ENCODE results near the gene RBM19.
A peak's percentile ranks its signal among the peaks of the same experiment; 100 is the strongest.
"Not testable (repeated sequence)": the region's sequence is repeated elsewhere in the genome, so short reads cannot be mapped to it uniquely, and the experiment has no call there.

RBM19 gene, protein sequence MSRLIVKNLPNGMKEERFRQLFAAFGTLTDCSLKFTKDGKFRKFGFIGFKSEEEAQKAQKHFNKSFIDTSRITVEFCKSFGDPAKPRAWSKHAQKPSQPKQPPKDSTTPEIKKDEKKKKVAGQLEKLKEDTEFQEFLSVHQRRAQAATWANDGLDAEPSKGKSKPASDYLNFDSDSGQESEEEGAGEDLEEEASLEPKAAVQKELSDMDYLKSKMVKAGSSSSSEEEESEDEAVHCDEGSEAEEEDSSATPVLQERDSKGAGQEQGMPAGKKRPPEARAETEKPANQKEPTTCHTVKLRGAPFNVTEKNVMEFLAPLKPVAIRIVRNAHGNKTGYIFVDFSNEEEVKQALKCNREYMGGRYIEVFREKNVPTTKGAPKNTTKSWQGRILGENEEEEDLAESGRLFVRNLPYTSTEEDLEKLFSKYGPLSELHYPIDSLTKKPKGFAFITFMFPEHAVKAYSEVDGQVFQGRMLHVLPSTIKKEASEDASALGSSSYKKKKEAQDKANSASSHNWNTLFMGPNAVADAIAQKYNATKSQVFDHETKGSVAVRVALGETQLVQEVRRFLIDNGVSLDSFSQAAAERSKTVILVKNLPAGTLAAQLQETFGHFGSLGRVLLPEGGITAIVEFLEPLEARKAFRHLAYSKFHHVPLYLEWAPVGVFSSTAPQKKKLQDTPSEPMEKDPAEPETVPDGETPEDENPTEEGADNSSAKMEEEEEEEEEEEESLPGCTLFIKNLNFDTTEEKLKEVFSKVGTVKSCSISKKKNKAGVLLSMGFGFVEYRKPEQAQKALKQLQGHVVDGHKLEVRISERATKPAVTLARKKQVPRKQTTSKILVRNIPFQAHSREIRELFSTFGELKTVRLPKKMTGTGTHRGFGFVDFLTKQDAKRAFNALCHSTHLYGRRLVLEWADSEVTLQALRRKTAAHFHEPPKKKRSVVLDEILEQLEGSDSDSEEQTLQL

DNA sequence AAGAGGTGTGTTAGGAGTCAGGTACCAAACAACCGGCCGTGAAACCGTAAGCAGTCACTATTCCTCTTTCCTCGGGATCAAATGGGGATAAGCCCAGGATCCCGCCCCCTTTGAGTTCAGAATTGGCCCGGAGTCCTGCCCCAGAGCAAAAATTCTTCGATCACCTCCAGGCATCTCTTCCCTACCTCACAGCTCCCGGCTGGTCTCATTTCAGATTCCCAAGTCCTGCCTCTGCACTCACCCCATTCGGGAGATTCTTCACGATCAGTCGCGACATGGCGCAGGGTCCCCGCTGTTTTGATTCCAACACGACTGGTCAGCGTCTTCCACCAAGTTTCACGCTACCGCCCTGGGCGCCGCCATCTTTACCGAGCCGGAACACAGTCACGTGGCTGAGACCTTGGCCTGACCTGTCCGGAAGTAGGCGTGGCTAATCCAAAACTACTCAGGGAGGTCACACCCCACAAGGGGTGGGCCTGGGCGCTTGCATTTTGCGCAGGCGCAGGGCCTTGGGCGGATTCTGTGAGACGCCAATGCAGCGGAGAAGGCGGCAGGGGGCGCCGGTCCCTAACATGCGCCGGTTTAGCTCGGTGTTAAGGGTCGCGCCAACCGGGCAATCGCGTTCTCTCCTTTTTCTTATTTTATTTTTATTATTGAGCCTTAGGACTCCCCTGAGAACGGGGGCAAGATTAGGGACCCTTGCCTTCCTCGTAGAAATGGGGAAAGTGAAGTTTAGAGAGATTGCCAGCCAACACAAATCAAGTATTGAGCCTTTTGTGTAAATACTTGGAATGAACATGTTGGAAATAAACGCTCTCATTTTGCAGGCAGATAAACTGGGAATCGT lies at the start of gene RBM19:
TSS of gene RBM19 (minus strand) at position 375 of the 847 bp plus-strand sequence. CDS start at position 277, 98 bp downstream.
- peak; percentile 99 for DNase-seq

DNA sequence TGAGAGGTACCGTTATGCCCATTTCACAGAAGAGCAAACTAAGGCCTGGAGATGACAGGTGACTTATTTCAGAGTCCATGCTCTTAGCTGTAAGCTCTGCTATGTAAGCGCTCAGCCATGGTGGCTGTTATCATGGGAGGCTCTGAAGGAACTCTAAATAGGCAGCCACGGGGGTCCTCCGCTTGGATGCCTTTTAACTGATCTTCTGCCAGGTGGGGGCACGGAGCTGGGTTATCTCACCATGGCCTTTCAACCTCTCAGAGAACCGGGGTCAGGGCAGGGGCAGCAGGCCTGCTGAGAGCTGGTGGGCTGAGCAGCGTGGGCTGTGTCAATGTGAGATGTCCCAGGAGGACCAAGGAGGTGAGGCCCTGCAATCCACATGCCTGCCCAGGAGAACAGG lies 49.7 kb upstream of the RBM19 start:
- DNase-seq: no peak

DNA sequence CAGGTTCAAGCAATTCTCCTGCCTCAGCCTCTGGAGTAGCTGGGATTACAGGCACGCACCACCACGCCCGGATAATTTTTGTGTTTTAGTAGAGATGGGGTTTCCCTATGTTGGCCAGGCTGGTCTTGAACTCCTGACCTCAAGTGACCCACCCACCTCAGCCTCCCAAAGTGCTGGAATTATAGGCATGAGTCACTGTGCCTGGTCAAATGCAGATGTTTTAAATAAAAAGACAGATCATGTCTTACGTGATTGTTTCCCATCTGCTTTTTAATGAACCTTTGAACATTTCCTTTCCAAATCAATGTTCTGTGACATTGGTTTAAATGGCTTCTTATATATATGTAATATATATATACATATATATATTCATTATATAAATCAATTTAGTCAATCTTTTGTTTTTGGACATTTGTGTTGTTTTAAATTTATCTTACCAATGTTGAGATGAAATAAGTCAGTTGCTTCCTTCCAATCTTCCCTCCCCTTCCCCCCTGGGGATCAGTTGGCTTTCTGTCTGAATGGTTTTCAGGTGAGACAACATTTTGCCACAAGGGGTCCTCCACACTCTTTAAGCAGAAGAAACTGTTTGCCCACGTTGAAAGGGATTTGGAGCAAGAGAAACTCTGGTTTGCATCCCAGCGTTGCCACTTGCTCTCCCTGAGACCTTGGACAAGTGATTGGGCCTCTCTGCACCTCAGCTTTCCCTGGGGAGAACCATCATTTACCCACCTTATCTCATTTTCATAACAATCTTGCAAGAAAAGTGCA lies 47.6 kb upstream of the RBM19 start:
- DNase-seq: peak; percentile 19

DNA sequence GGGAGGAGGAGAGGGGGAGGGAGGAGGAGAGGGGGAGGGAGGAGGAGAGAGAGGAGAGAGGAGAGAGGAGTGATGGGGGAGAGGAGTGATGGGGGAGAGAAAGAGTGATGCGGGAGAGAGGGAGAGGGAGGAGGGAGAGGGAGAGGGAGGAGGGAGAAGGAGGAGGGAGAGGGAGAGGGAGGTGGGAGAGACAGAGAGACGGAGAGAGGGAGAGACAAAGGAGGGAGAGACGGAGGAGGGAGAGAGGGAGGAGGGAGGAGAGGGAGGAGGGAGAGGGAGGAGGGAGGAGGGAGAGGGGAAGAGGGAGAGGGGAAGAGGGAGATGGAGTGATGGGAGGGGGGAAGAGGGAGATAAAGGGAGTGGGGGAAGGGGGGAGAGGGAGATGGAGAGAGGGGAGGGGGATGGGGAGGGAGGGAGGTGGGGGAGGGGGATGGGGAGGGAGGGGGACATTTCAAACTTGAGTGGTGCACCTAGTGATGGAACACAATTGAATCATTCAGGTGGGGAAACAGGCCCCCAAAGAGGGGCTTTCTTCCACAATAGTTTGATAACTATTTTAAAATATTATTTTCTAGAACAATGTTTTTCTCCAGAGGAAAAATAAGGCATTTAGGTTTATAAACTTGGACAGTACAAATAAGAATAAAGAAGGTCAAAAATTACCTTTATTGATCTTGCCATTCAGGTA lies 46.8 kb upstream of the RBM19 start:
- no peak for DNase-seq

DNA sequence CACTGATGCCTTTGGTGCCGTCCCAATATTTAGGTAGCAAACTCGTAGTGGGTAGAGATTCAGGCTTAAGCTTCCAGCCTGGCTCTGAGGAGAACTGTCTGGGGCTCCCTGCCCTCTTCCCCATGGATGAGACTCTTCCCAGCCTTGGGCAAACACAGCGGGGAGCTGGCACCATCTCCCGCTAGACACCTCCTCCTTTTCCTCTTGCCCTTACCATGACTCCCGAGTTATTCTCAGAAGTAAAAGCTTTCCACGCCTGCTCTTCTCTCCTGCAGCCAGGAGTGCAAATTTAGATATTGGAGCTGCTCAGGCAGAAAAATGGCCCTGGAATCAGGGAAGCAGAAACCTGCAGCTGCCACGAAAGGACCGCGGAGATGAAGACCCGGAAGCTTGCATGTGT lies 45.6 kb upstream of the RBM19 start:
- DNase-seq: no peak

DNA sequence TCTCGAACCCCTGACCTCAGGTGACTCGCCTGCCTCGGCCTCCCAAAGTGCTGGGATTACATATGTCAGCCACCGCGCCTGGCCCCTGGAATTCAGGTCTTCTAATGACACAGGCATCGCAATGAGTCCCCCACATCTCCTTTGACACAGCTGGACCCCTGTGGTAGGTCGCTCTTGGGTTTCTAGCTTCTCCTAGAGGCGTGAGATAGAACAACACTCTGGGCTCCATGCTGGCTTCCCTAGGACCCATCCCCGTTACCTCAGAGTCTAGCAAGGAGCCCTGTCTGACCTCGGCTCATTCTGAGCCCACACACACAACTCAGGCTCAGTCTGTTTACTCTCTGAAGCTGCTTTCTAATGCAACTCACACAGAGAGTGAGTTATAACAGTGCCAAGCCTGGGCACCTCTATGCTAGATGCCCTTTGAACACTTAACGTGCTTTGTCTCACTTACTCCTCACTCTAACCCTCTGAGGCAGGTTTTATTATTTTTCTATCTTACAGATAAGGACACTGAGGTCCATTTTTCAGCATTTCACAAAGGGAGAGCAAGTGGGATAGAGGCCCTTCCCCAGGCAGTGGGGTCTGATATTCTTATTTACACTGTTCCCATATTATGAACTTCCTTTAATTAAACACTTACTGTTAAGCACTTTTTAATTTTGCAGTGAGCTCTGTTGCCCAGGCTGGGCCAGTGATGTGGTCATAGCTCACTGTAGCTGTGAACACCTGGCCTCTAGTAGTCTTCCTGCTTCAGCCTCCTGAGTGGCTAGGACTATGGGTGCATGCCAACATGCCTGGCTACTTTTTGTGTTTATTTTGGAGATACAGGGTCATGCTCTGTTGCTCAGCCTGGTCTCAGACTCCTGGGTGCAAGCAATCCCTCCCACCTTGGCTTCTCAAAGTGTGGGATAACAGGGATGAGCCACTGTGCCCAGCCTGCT lies 40.6 kb upstream of the RBM19 start:
- DNase-seq: no peak

DNA sequence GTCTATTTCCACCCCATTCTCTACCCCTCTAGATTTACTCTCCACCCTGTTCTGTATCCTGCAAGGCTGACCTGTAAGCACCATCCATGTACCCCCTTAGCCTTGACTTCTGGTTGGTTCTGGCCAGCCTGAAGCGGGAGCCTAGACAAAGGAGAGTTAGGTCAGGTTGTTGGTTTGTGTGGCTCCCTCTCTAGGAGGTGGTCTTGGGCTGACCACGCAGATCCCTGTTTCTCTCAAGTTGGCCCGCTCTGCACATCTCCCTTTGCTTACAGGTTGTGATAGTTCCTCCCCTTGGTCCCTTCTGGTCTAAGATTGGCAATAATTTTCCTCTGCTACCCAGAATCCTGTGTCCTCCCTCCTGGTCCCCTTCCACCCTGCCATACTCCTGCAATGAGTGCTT lies 38.3 kb upstream of the RBM19 start:
- DNase-seq: no peak

DNA sequence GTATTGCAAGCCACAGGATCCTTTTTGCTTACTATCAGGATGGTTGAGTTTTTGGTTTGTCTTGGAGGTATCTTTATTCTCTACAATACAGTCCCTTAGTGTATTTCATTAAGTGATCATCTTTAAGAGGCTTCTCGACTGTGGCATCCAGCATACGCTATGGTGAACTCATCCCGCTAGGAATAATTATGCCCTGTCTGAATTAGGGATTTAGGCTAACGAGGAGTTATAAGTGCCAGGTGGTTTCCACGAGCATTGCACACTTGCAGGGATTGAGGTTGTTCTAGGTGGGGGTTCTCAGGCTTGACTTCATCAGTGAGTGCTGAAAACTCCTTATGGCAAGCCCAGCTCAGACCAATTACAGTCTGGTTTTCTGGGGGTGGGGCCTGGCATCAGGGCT lies 37.2 kb upstream of the RBM19 start:
- DNase-seq: no peak

DNA sequence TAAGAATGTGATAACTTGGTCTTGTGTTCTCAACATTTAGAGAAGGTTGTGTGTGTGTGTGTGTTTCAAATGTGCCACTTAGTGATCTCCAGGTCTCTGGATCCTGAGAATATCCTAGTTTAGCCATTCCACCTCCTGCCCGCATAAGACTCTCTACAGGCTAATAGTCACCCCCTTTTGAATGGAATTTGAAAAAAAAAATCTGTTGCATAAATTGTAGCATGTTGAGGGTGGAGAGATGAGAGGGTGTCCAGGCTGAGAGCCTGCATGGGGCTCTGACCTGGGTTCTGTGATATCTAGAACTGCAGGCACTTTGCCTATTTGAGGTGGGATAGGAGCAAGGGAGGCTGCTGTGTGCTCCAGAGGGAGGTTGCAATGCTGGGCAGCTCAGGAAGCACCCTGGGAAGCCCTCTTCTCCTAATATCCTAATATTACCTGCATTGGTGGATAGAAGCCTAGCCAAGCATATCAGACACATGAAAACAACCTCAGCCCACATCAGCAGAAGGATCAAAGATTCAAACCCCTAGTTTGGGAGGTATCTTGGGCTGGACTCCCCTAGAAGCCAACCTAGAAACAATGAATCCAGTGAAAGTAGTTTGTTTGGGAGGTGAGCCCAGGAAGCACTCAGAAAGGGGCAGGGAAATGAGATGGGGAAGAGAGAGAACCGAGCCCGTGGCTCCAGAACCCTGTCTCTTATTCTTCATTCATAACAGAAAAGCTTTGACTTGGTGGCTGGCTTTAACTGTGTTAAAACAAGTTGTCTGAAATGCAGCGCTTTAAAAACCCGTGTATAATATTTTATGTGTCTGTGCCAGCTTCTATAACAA lies 35.6 kb upstream of the RBM19 start:
- DNase-seq: no peak

DNA sequence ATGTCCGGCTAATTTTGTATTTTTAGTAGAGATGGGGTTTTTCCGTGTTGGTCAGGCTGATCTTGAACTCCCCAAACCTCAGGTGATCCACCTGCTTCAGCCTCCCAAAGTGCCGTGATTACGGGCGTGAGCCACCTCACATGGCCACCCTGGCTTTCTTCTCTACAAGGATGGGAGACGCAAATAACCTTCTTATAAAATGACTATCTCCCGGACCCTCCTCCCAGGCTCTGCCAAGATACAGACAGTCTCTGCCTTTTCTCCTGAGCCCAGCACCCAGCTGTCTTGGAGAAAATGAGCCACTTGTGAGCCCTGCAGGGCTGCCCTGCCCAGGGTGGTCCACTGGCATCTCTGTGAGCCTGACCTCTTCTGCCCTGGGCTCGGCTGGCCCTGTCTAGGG lies 34.7 kb upstream of the RBM19 start:
- no peak for DNase-seq

DNA sequence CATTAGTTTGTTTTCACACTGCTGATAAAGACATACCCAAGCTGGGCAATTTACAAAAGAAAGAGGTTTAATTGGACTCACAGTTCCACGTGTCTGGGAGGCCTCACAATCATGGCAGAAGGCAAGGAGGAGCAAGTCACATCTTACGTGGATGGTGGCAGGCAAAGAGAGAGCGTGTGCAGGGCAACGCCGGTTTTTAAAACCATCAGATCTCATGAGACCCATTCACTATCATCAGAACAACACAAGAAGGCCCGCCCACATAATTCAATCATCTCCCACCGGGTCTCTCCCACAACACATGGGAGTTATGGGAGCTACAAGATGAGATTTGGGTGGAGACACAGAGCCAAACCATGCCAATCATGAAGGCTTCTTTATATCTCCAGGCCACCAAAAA lies 34.1 kb upstream of the RBM19 start:
- not testable (repeated sequence) for DNase-seq

DNA sequence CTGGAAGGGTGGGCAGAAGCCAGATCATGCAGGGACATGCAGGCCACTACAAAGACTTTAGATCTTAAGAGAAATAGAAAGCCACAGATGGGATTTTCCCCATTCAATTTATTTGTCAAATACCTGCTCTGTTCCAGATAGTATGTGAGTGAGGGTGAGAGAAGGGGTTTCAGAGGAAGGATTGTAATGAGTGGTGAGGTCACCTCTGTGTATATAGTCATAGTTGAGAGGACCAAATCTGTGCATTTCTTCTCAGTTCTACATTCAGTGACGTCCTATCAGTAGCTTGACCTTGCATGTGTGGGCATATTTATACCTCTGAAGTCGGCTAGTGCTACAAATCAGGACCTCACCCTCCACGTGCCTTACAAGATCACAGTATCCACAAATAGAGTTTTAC lies 31.2 kb upstream of the RBM19 start:
- DNase-seq: no peak

DNA sequence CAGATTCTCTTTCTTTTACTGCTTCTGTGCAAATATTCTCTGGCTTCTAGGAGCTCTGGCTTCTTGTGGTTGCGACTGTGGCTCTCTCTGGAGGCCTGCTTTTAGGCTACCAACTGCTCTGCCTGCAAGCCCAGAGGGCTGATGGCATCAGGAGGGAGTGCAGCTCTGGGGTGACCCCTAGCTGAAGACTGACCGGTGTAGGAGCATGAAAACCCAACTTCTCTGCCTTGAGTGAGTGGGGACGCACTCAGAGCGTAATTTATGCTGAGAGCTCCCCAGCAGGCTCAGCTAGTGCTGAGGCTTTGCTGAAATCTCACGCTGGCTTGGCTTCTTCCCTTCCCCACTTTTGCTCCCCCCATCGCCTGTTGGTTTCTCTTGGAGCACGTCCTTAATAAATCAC lies 29.9 kb upstream of the RBM19 start:
- DNase-seq: no peak

DNA sequence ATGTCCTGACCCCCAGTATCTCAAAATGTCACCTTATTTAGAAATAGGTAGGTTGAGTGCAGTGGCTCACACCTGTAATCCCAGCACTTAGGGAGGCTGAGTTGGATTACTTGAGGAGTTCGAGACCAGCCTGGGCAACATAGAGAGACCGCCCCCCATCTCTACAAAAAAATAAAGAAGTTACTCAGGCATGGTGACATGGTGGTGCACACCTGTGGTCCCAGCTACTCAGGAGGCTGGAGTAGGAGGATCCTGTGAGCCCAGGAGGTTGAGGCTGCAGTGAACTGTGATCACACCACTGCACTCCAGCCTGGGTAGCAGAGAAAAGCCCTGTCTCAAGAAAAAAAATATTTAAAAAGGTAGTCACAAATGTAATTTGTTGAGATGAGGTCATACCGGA lies 27.9 kb upstream of the RBM19 start:
- no peak for DNase-seq

DNA sequence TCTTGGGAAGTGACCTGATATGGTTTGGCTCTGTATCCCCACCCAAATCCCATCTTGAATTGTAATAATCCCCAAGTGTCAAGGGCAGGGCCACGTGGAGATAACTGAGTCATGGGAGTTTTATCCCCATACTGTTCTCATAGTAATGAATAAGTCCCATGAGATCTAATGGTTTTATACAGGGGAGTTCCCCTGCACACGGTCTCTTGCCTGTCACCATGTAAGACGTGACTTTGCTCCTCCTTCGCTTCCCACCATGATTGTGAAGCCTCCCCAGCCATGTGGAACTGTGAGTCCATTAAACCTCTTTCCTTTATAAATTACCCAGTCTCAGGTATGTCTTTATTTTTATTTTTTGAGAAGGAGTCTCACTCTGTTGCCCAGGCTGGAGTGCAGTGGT lies 26.6 kb upstream of the RBM19 start:
- not testable (repeated sequence) for DNase-seq

DNA sequence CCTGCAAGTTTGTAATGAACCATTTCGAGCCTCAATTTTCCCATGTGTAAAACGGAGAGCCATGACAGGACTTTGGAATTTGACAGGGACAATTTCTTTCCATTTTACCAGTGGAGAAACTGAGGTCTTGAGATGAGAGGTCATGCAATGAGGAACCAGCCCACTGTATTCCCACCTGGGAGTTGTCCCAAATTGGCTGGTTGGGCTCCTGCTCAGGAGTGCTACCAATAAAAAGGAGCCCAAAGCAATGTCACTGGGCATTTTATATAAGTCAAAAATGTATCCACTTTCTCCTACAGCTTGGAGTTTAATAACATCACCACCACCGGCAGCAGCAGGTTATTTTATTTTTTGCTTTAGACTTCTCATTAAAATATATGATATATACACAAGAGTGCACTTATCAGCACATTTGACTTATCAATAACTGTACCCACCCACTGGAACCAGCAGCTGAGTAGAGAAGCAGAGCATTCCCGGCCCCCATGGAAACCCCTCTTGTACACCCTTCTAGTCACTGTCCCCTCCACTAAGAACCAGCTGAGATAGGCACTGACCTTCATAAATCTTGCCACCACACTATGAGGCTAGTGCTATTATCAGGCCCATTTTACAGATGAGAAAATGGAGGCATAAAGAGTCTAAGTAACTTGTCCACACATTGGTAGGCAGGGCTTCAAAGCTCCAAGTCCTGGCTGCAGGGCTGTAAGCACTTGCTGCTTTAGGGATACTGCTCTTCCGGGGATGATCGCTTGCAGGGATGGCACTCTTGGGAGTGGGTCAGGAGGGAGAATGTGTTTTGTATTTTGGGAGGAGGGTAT lies 25.3 kb upstream of the RBM19 start:
- no peak for DNase-seq

DNA sequence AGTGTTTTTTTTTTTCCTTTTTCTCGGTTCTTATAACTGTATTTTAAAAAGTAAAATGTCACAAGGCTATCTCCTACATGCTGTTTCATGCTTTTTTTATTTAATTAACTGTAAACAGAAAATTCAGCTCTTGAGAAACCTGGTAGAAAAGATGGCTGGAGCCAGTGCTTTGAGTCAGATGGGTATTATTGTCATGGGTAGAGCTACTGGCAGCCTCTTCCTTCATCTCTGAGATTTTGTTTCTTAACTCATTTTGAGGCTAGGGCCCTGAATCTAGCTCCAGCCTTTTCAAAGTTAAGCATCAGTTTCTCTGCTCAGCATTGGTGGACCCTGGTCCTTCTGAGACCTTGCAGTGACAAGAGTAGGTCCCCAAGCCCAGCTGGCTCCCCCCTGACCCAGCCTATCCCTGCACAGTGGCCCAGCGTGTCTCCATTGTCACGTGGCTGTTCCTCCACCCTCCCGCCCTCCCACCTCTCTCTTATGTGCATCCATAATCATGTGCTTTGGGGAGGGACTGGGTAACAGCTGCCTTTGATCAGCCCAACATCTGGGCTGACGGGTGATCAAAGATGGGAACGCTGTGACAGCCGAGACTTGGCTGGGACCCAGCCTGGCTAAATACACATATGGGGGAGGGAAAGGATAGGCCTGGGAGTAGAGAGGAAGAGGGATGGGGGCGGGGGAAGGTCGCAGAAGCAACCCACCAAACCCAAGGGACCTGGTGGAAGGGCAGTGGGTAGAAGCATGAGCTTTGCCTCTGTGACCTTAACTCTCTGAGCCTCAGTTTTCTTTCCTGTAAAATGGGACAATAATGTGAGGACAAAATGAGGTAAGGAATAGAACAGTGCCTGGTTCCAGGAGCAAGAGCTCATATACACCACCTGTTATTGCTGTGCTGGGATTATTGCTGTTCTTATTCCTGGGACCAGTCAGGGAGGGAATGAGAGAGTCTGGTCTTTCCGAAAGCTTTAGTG lies 24.4 kb upstream of the RBM19 start:
- no peak for DNase-seq
